Measurements from ENCODE around the gene CELA3B. TPM values are rescaled to one million over a fixed set of nuclear protein-coding genes. Genes with fewer than 3 reads are reported as not detected.
"Not testable (repeated sequence)": the region's sequence is repeated elsewhere in the genome, so short reads cannot be mapped to it uniquely, and the experiment has no call there.

The CELA3B gene
- total RNA-seq, 4 donors from 2014 or later: not detected

GRCh38 chr1:21975296-21975695 is 1.5 kb upstream of the CELA3B start:
- not testable (repeated sequence) for H3K4me3 ChIP-seq, H3K27ac ChIP-seq, H3K4me1 ChIP-seq, ATAC-seq, H3K27me3 ChIP-seq, H3K36me3 ChIP-seq, H3K9me3 ChIP-seq
- WGBS, 2 donors (ENCODE audit: low coverage in 1 of 2): 89 to 100% methylated on average over 4 to 7 of the region's 9 CpGs

- not testable (repeated sequence) for ATAC-seq, H3K36me3 ChIP-seq, H3K4me3 ChIP-seq, H3K9me3 ChIP-seq, H3K27me3 ChIP-seq, H3K27ac ChIP-seq, H3K4me1 ChIP-seq
- WGBS, 2 donors (ENCODE audit: low coverage in 1 of 2): 60% methylated on average over 1 of the region's 11 CpGs; no CpG with 5 or more reads in 1 of the 2 donors
Measured at GRCh38 chr1:21978209-21978608, 1.4 kb downstream of the CELA3B start.

GRCh38 chr1:21980515-21981220 is 3.8 kb downstream of the CELA3B start:
- not testable (repeated sequence) for ATAC-seq, H3K4me3 ChIP-seq, H3K27ac ChIP-seq, H3K9me3 ChIP-seq, H3K4me1 ChIP-seq, H3K36me3 ChIP-seq, H3K27me3 ChIP-seq
- WGBS, 2 donors (ENCODE audit: low coverage in 1 of 2): 47% methylated on average over 3 of the region's 21 CpGs; no CpG with 5 or more reads in 1 of the 2 donors

GRCh38 chr1:21981253-21981652 is 4.4 kb downstream of the CELA3B start:
- not testable (repeated sequence) for H3K4me3 ChIP-seq, ATAC-seq
- no CpG with 5 or more reads among the region's 4 CpGs for WGBS, 2 donors (ENCODE audit: low coverage in 1 of 2)

GRCh38 chr1:21982122-21982521 is 5.3 kb downstream of the CELA3B start:
- not testable (repeated sequence) for H3K4me1 ChIP-seq, ATAC-seq, H3K4me3 ChIP-seq, H3K9me3 ChIP-seq, H3K27me3 ChIP-seq, H3K36me3 ChIP-seq, H3K27ac ChIP-seq
- WGBS, 2 donors (ENCODE audit: low coverage in 1 of 2): 57 to 100% methylated on average over 2 to 6 of the region's 6 CpGs

More at GRCh38 chr1:21981253-21981652, 4.4 kb downstream of the CELA3B start:
- not testable (repeated sequence) for H3K4me1 ChIP-seq, H3K9me3 ChIP-seq, H3K27ac ChIP-seq, H3K36me3 ChIP-seq, H3K27me3 ChIP-seq

DNA sequence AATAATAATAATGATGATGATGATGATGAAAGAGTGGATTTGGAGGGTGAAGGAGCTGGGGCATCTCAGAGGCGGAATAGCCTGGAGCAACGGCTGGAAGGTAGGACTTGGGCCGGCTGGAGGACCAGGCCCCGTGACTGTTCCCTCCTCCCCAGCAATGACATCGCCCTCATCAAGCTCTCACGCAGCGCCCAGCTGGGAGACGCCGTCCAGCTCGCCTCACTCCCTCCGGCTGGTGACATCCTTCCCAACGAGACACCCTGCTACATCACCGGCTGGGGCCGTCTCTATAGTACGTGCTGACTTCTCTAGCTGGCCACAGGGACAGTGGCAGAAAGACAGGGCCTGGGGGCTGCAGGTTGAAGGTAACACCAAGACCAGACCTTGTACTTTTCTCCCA is 6.7 kb downstream of the CELA3B start:
- H3K4me1 ChIP-seq, H3K4me3 ChIP-seq, H3K9me3 ChIP-seq, H3K36me3 ChIP-seq, H3K27me3 ChIP-seq, H3K27ac ChIP-seq, ATAC-seq: not testable (repeated sequence)
- WGBS, 2 donors (ENCODE audit: low coverage in 1 of 2): 100% methylated on average over 1 of the region's 15 CpGs; no CpG with 5 or more reads in 1 of the 2 donors

DNA sequence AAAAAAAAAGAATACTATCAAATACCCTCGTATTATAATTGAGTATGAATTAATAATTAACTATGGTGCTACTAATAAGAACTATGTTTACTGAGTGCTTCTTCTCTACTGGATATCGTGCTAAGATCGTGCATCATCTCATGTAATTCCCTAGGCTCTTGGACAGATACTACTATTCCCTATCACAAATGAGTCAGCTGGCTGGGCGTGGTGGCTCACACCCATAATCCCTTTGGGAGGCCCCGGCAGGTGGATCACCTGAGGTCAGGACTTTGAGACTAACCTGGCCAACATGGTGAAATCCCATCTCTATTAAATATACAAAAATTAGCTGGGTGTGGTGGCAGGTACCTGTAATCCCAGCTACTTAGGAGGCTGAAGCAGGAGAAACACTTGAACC is 9.1 kb downstream of the CELA3B start:
- not testable (repeated sequence) for H3K27ac ChIP-seq, H3K9me3 ChIP-seq, ATAC-seq, H3K27me3 ChIP-seq, H3K4me3 ChIP-seq, H3K4me1 ChIP-seq, H3K36me3 ChIP-seq
- no CpG with 5 or more reads among the region's 5 CpGs for WGBS, 2 donors (ENCODE audit: low coverage in 1 of 2)

- H3K36me3 ChIP-seq, H3K9me3 ChIP-seq, ATAC-seq, H3K27me3 ChIP-seq, H3K4me1 ChIP-seq, H3K4me3 ChIP-seq, H3K27ac ChIP-seq: not testable (repeated sequence)
- WGBS, 2 donors (ENCODE audit: low coverage in 1 of 2): 78 to 100% methylated on average over 3 to 7 of the region's 12 CpGs
Measured at GRCh38 chr1:21986386-21986785, 9.6 kb downstream of the CELA3B start.

GRCh38 chr1:21989672-21990393 is 13.0 kb downstream of the CELA3B start:
- WGBS, 2 donors (ENCODE audit: low coverage in 1 of 2): 60% methylated on average over 1 of the region's 5 CpGs; no CpG with 5 or more reads in 1 of the 2 donors
- not testable (repeated sequence) for ATAC-seq, H3K36me3 ChIP-seq, H3K9me3 ChIP-seq, H3K27ac ChIP-seq, H3K27me3 ChIP-seq, H3K4me1 ChIP-seq, H3K4me3 ChIP-seq

DNA sequence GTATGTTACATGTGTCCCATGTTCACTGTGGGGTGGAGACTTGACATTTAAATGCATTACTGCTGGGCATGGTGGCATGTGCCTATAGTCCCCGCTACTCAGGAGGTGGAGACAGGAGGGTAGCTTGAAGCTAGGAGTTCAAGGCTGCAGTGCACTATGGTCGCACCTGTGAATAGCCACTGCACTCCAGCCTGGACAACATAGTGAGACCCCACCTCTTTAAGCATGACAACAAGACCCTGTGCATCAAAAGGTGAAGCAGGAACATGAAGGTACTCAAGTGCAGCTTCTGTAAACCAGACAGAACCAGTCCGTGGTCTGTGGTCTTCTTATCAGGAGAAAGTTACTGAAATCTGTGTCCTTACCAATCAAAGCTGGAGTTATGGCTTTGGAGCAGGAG is 15.4 kb downstream of the CELA3B start:
- H3K36me3 ChIP-seq, H3K4me3 ChIP-seq, H3K27ac ChIP-seq, H3K4me1 ChIP-seq, ATAC-seq, H3K9me3 ChIP-seq, H3K27me3 ChIP-seq: not testable (repeated sequence)
- WGBS, 2 donors (ENCODE audit: low coverage in 1 of 2): 85 to 88% methylated on average over 2 to 3 of the region's 3 CpGs

- not testable (repeated sequence) for H3K4me3 ChIP-seq, H3K27ac ChIP-seq, H3K9me3 ChIP-seq, H3K4me1 ChIP-seq, H3K27me3 ChIP-seq, H3K36me3 ChIP-seq, ATAC-seq
- WGBS, 2 donors (ENCODE audit: low coverage in 1 of 2): 83% methylated on average over 1 of the region's 8 CpGs; no CpG with 5 or more reads in 1 of the 2 donors
Measured at GRCh38 chr1:21994716-21995115, 17.9 kb downstream of the CELA3B start.

- H3K36me3 ChIP-seq, H3K9me3 ChIP-seq, ATAC-seq, H3K4me1 ChIP-seq, H3K27ac ChIP-seq, H3K27me3 ChIP-seq, H3K4me3 ChIP-seq: not testable (repeated sequence)
- WGBS, 2 donors (ENCODE audit: low coverage in 1 of 2): 100% methylated on average over 1 of the region's 3 CpGs; no CpG with 5 or more reads in 1 of the 2 donors
Measured at GRCh38 chr1:21996663-21996970, 19.8 kb downstream of the CELA3B start.

- not testable (repeated sequence) for H3K4me1 ChIP-seq, H3K36me3 ChIP-seq, H3K27ac ChIP-seq, H3K27me3 ChIP-seq, H3K9me3 ChIP-seq, H3K4me3 ChIP-seq, ATAC-seq
- WGBS, 2 donors (ENCODE audit: low coverage in 1 of 2): 9 to 49% methylated on average over 1 to 6 of the region's 9 CpGs
Measured at GRCh38 chr1:21997891-21998623, 21.2 kb downstream of the CELA3B start.

All from gastroesophageal sphincter (tissue), 4 donors.